Skin of body (tissue), 2 donors: ENCODE data around the gene RPRD1A. TPM values are rescaled to one million over a fixed set of nuclear protein-coding genes. Genes with fewer than 3 reads are reported as not detected.
A peak's percentile ranks its signal among the peaks of the same experiment; 100 is the strongest.
"Not testable (repeated sequence)": the region's sequence is repeated elsewhere in the genome, so short reads cannot be mapped to it uniquely, and the experiment has no call there.

Experiments
- DNase-seq: peaks from one replicate; lab custom pipeline; 2025; lab: John Stamatoyannopoulos, UW
- total RNA-seq: library from RNA; depleted of rRNA; stranded (reverse); fragments of >200 nt; gene quantifications from one replicate; pipeline ENCODE4 v1.2.3, GENCODE V29; 2014

The RPRD1A gene
- total RNA-seq, 1 donor from 2014 or later = 47.7 TPM

GRCh38 chr18:36078751-36079529 lies 11.6 kb upstream of the RPRD1A start:
- no peak for DNase-seq

GRCh38 chr18:36077764-36078163 lies 10.4 kb upstream of the RPRD1A start:
- not testable (repeated sequence) for DNase-seq

- DNase-seq = no peak
Measured at GRCh38 chr18:36075862-36076587, 8.7 kb upstream of the RPRD1A start.

- no peak for DNase-seq
Measured at GRCh38 chr18:36074435-36074834, 7.1 kb upstream of the RPRD1A start.

GRCh38 chr18:36073676-36074075 lies 6.3 kb upstream of the RPRD1A start:
- DNase-seq = no peak

GRCh38 chr18:36072406-36072805 lies 5.0 kb upstream of the RPRD1A start:
- DNase-seq = not testable (repeated sequence)

GRCh38 chr18:36066686-36067054 lies 689 bp downstream of the RPRD1A start:
- DNase-seq = no peak

GRCh38 chr18:36066001-36066400 lies 1.4 kb downstream of the RPRD1A start:
- peak; percentile 3 for DNase-seq

GRCh38 chr18:36064809-36065079 lies 2.6 kb downstream of the RPRD1A start:
- not testable (repeated sequence) for DNase-seq

- DNase-seq = no peak
Measured at GRCh38 chr18:36064027-36064808, 3.1 kb downstream of the RPRD1A start.

- DNase-seq = no peak
Measured at GRCh38 chr18:36058674-36059073, 8.7 kb downstream of the RPRD1A start.

GRCh38 chr18:36051760-36052159 lies 15.6 kb downstream of the RPRD1A start:
- no peak for DNase-seq

GRCh38 chr18:36050479-36050878 lies 16.9 kb downstream of the RPRD1A start:
- no peak for DNase-seq

GRCh38 chr18:36047521-36047920 lies 19.8 kb downstream of the RPRD1A start:
- no peak for DNase-seq

- DNase-seq = no peak
Measured at GRCh38 chr18:36046898-36047297, 20.5 kb downstream of the RPRD1A start.

- DNase-seq = no peak
Measured at GRCh38 chr18:36045241-36045991, 21.9 kb downstream of the RPRD1A start.

GRCh38 chr18:36043153-36043552 lies 24.2 kb downstream of the RPRD1A start:
- DNase-seq = no peak

- no peak for DNase-seq
Measured at GRCh38 chr18:36041146-36041545, 26.2 kb downstream of the RPRD1A start.

GRCh38 chr18:36038102-36038663 lies 29.2 kb downstream of the RPRD1A start:
- no peak for DNase-seq

- peak; percentile 23 for DNase-seq
Measured at GRCh38 chr18:36035253-36035652, 32.1 kb downstream of the RPRD1A start.

- no peak for DNase-seq
Measured at GRCh38 chr18:36034299-36034895, 33.0 kb downstream of the RPRD1A start.
